Body of pancreas (tissue), 4 donors: ENCODE results near the gene SPDYE3. TPM values are rescaled to one million over a fixed set of nuclear protein-coding genes. Genes with fewer than 3 reads are reported as not detected.

Experiments used
- ATAC-seq: fragments of 150-250 bp; one replicate; pipeline ENCODE4 v1.9.1; 2016
- DNase-seq, 4 donors: peaks; one replicate each; pipeline ENCODE4 v3.0.0-alpha.2; 2019
- H3K27ac ChIP-seq, 4 donors: fragments of 200-600 bp; sonication (generic); 1 replicate in 3 of 4; 2 replicates in 1 of 4; pipeline versions ENCODE4 v1.5.1 to v1.6.1; 2016 to 2019; ENCODE audit warnings: mild to moderate bottlenecking in 1 of 4, mixed read lengths in 1 of 4, moderate library complexity in 1 of 4
- H3K27me3 ChIP-seq, 2 donors: fragments of 200-600 bp; sonication (generic); one replicate each; pipeline ENCODE4 v1.6.0; 2016; ENCODE audit warnings: mild to moderate bottlenecking in 1 of 2
- H3K36me3 ChIP-seq, 2 donors: fragments of 200-600 bp; sonication (generic); replicated peaks in 1 of 2; 2 replicates each; pipeline ENCODE4 v1.5.1; 2016; ENCODE audit warnings: low read depth in 2 of 2; ENCODE audit not compliant: insufficient read depth in 1 of 2
- H3K4me1 ChIP-seq: fragments of 200-600 bp; sonication (generic); one replicate; pipeline ENCODE4 v1.6.0; 2016
- H3K4me3 ChIP-seq, 2 donors: fragments of 200-600 bp; sonication (generic); 1 replicate in 1 of 2; 2 replicates in 1 of 2; pipeline ENCODE4 v1.5.1; 2016 to 2019
- H3K9me3 ChIP-seq, 3 donors: fragments of 200-600 bp; sonication (generic); 1 replicate in 2 of 3; 2 replicates in 1 of 3; pipeline ENCODE4 v1.5.1; 2016
- POLR2A ChIP-seq, 3 donors: fragments of 450-650 bp; IDR thresholded peaks; one replicate each; pipeline ENCODE4 v1.6.1; 2016; ENCODE audit warnings: antibody characterized with exemption in 3 of 3, mild to moderate bottlenecking in 2 of 3
- WGBS, 2 donors: methylation state at CpG; one replicate each; pipeline ENCODE4 v1.1.5; 2017; 5-methylcytosine and 5-hydroxymethylcytosine counted together
- intact Hi-C: fragments of 100-400 bp; cut with DNase I; formaldehyde crosslinking; loops from one replicate; pipeline ENCODE4 v1.15.1; 2023
- total RNA-seq, 2 donors: library from RNA; depleted of rRNA; stranded (reverse); fragments of >200 nt; gene quantifications; one replicate each; pipeline ENCODE4 v1.1.0, GENCODE V29; 2016
- TF ChIP-seq, protein P1 (sequence below), 7 experiments: fragments of 450-650 bp in 4 of 7; fragments of 200-600 bp in 3 of 7; sonication (generic) in 3 of 7; IDR thresholded peaks; one replicate each; pipeline ENCODE4 v1.5.1; 2016 to 2019; ENCODE audit warnings: antibody characterized with exemption in 7 of 7

SPDYE3 gene
- total RNA-seq, 2 donors from 2014 or later = not detected

DNA sequence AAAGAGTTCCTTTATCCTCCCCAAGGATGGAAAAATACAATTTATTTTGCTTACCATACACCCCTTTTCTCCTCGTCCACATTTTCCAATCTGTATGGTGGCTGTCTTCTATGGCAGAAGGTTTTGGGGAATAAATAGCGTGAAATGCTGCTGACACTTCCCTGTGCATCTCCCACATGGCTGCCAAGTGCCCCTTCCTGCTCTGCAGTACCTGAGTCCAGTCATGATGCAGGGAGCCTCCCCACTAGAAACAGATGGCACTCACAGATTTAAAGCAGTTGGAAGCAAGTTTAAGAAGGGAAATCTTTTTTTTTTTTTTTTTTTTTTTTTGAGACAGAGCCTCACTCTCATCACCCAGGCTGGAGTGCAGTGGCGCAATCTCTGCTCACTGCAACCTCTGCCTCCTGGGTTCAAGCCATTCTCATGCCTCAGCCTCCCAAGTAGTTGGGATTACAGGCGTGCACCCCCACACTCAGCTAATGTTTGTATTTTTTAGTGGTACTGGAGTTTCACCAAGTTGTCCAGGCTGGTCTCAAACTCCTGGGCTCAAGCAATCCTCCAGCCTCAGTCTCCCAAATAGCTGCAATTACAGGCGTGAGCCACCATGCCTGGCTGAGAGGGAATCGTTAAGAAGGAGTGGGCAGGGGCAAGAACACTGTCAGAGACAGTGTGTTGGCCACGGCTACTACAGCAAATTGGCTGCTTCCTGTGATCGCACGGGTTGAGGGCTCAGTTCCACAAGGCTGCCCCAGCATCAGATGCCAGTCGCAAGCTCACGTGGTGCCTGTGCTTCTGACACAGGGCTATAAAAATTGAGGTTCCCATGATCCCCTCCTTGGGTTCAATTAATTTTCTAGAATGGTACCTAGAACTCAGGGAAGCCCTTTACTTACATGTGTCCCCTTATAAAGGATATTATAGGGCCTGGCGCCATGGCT lies 60.4 kb downstream of the SPDYE3 start:
- TF ChIP-seq, protein P1, sequence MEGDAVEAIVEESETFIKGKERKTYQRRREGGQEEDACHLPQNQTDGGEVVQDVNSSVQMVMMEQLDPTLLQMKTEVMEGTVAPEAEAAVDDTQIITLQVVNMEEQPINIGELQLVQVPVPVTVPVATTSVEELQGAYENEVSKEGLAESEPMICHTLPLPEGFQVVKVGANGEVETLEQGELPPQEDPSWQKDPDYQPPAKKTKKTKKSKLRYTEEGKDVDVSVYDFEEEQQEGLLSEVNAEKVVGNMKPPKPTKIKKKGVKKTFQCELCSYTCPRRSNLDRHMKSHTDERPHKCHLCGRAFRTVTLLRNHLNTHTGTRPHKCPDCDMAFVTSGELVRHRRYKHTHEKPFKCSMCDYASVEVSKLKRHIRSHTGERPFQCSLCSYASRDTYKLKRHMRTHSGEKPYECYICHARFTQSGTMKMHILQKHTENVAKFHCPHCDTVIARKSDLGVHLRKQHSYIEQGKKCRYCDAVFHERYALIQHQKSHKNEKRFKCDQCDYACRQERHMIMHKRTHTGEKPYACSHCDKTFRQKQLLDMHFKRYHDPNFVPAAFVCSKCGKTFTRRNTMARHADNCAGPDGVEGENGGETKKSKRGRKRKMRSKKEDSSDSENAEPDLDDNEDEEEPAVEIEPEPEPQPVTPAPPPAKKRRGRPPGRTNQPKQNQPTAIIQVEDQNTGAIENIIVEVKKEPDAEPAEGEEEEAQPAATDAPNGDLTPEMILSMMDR (IDR thresholded peaks at IDR 0.05) = no peak
- TF ChIP-seq POLR2A (IDR thresholded peaks at IDR 0.05) = no peak
- no peak overlapping the region for H3K4me3 ChIP-seq
- no peaks in the 10 kb centered on the region for H3K4me1 ChIP-seq
- no peaks in the 10 kb centered on the region for H3K36me3 ChIP-seq
- H3K27me3 ChIP-seq = no peaks in the 10 kb centered on the region
- 81 to 86% methylated on average over 12 of the region's 12 CpGs for WGBS, 2 donors
- H3K9me3 ChIP-seq = no peaks in the 10 kb centered on the region
- intact Hi-C loops = no loop called here
- H3K27ac ChIP-seq = peak overlapping the region in 1 of 4 donors; percentile 67
- ATAC-seq (no peak), DNase-seq (peak in 1 of 4 donors; percentile 43)

DNA sequence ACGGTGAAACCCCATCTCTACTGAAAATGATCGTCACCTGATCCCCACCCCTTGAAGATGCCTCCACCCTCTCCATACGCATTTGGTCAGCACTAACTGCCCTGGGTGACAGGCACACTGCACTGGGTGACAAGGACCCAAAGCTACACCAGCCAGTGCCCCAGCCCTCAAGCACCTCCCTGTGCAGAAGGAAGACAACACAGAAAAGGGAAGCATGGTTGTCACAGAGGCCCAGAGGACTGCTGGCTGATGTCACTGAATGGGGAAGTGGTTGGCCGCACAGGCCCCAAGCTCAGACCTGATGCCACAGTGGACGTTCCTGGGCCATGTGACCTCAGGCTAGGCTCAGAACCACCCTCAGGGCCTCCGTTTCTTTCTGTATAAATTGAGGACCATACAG lies 61.6 kb downstream of the SPDYE3 start:
- Histone ChIP-seq H3K4me1 (no peaks in the 10 kb centered on the region), H3K27me3 (no peaks in the 10 kb centered on the region), H3K4me3 (no peak overlapping the region), H3K27ac (peak overlapping the region in 2 of 4 donors; percentile 6 to 67), H3K36me3 (no peaks in the 10 kb centered on the region), H3K9me3 (no peaks in the 10 kb centered on the region)
- intact Hi-C loops = no loop called here
- WGBS, 2 donors = 66 to 78% methylated on average over 6 of the region's 6 CpGs
- TF ChIP-seq, protein P1 (IDR thresholded peaks at IDR 0.05) = no peak
- TF ChIP-seq POLR2A (IDR thresholded peaks at IDR 0.05) = peak in 1 of 3 donors; percentile 31
- ATAC-seq (peak; percentile 23), DNase-seq (peak in 3 of 4 donors; percentile 25 to 81 (median 29))

DNA sequence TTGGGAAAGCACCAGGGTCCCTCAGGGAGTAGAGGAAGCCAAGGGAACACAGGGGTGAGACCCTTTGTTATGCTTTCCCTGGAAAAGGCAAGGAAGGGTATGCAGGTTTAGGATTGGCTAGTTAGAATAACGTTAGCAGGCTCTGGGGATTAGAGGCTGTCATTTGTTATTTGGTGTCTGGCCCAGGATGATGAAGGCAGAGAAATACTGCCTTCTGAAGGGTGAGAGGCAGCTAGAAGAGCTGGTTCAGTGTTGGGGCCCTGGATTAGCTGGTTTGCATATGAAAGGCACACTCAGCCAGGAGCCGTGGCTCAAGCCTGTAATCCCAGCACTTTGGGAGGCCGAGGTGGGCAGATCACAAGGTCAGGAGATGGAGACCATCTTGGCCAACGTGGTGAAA lies 62.8 kb downstream of the SPDYE3 start:
- no peaks in the 10 kb centered on the region for H3K27me3 ChIP-seq
- no peaks in the 10 kb centered on the region for H3K36me3 ChIP-seq
- no peak overlapping the region for H3K27ac ChIP-seq
- no peaks in the 10 kb centered on the region for H3K4me1 ChIP-seq
- ATAC-seq (no peak), DNase-seq (no peak)
- intact Hi-C loops = no loop called here
- WGBS, 2 donors = 36 to 43% methylated on average over 4 of the region's 4 CpGs
- H3K4me3 ChIP-seq = no peak overlapping the region
- no peaks in the 10 kb centered on the region for H3K9me3 ChIP-seq
- TF ChIP-seq, protein P1 (IDR thresholded peaks at IDR 0.05) = no peak
- no peak for TF ChIP-seq POLR2A (IDR thresholded peaks at IDR 0.05)

DNA sequence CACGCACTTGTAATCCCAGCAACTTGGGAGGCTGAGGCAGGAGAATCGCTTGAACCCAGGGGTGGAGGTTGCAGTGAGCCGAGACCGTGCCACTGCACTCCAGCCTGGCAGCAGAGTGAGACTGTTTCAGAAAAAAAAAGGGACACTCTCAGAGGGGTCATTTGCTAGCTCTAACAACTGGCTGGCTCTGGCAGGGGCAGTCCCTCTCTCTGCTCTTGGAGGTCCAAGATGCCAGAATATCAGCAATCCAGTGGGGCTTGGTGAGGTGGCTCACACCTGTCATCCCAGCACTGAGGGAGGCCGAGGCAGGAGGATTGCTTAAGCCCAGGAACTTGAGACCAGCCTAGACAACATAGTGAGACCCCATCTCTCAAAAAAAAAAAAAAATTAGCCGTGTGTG lies 63.2 kb downstream of the SPDYE3 start:
- H3K4me3 ChIP-seq = no peak overlapping the region
- no peak for DNase-seq
- WGBS, 2 donors = 75 to 86% methylated on average over 6 of the region's 6 CpGs
- ATAC-seq = no peak
- no peaks in the 10 kb centered on the region for H3K27me3 ChIP-seq
- no peaks in the 10 kb centered on the region for H3K36me3 ChIP-seq
- TF ChIP-seq, protein P1 (IDR thresholded peaks at IDR 0.05) = no peak
- TF ChIP-seq POLR2A (IDR thresholded peaks at IDR 0.05) = no peak
- no peaks in the 10 kb centered on the region for H3K4me1 ChIP-seq
- H3K9me3 ChIP-seq = no peaks in the 10 kb centered on the region
- intact Hi-C loops = no loop called here
- H3K27ac ChIP-seq = no peak overlapping the region
